Measurements from ENCODE around the gene NFKBIE.

- no peak for TF ChIP-seq EZH2phosphoT487 (IDR thresholded peaks at IDR 0.05; ENCODE audit: borderline replicate concordance, low read length)
- no peak for TF ChIP-seq EZH2 (IDR thresholded peaks at IDR 0.05; ENCODE audit: low read length, unreplicated experiment)
- TF ChIP-seq CTCF (conservative IDR thresholded peaks at IDR 0.05; ENCODE audit: low read depth, low read length): no peak
Measured at GRCh38 chr6:44276667-44277640, 11.6 kb upstream of the NFKBIE start.
